Hindlimb muscle (tissue), 1 donor: Measurements from ENCODE around the gene RTKN. TPM values are rescaled to one million over a fixed set of nuclear protein-coding genes. Genes with fewer than 3 reads are reported as not detected.
"Not testable (repeated sequence)": the region's sequence is repeated elsewhere in the genome, so short reads cannot be mapped to it uniquely, and the experiment has no call there.

Experiments
- DNase-seq: peaks from one replicate; pipeline ENCODE4 v3.0.0-alpha.2; 2013
- polyA plus RNA-seq: library from polyadenylated mRNA; unstranded; fragments of 120-200 nt; gene quantifications from one replicate; pipeline ENCODE4 v1.2.1, GENCODE V29; 2013; ENCODE audit not compliant: insufficient read length

Gene RTKN
- polyA plus RNA-seq, 1 donor, result 60.4 TPM

DNA sequence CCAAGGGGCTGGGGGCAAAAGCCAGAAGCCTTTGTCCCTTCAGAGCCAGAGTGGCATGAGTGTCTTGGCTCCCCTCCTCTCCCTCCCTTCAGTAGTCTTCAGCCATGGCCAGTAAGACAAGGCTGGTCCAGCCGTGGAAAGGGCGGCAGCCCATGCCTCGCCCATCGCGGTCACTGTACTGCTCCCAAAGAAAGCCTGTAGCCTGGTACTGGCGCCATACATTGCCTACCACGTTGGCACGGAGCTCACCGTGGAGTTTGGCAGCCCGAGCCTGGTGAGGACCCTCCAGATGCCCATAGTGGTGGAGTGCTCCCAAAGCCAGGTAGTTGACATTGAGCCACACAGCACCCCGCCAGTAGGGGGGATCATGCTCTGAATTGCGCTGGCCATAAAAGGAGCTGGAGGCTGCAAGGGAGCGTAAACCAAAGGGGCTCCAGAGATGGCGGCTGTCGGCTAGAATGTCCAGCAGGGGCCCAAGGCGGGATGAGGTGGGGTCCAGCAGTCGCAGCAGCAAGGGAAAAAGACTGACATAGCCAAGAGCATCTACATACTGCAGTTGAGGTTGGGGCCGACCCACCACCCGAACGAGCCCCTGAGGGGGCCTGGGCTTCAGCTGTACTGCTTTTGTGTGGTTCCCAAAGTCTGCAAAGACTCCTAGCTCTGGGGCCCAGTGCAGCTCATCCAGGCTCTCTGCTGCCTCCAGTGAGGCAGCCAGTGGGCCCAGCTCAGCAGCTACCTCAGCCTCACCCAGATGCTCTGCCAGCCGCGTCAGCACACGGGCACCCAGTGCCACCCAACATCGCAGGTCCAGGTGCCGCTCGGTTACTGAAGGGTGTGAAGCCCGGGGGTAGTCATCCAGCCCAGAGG, 19.7 kb upstream of the RTKN start:
- no peak for DNase-seq

- not testable (repeated sequence) for DNase-seq
These were observed 18.4 kb upstream of the RTKN start for GRCh38 chr2:74460187-74460586.

DNA sequence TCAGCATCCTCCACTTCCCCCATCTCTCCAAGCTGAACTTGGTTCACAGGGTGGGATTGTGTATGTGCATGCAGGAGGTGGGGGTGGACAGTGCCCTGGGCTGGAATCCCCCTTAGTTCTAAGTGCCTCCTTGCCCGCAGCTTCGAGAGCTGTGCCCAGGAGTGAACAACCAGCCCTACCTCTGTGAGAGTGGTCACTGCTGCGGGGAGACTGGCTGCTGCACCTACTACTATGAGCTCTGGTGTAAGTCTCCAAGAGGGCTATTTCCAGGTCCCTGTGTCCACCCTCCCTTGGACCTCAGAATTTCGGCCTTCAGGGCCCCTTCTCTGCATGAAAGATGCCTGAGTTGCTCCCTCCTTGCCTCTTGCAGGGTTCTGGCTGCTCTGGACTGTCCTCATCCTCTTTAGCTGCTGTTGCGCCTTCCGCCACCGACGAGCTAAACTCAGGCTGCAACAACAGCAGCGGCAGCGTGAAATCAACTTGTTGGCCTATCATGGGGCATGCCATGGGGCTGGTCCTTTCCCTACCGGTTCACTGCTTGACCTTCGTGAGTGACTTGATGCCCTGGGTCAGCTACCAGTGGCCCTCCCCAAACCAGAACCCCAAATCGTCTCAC, 17.9 kb upstream of the RTKN start:
- DNase-seq, result not testable (repeated sequence)

- DNase-seq, result no peak
These were observed 17.2 kb upstream of the RTKN start for GRCh38 chr2:74458938-74459363.

DNA sequence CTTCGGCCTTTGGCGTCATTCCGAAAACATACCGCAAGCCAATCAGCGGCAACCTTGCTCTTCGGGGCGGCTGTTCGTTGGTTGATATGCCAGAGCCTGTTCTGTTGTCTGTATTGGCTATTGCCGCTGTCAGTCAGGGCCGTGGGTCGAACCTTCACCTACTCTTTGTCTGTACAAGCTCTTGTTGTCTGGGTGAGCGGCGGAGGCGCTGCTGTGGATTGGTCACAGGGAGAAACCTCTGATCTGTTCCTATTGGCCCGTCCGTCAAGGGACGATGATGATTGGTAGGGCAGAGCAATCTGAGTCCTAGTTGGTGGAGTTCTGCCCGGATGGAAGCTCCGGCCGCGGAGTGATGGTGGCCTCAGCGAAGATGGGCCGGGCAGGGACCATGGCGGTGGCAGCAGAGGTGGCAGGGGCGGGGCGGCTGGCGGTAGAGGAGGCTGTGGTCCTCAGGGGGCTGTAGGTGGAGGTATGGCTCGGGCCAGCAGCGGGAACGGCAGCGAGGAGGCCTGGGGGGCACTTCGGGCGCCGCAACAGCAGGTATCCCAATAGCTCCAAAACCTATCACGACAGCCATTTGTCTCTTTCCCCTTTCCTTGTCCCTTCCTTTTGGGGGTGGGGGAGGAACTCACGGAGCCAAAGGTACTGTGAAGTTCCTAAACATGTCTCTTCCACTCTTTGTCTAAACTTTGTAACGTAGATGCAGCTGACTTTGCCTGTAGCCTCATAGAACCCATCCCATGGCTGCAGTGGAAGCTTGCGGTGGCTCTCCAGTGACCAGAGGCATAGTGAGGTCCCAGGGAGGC, 16.6 kb upstream of the RTKN start, which contains the start of gene WBP1:
WBP1 (plus strand) TSS at position 307 of the 806 bp plus-strand sequence; CDS start at position 472, 165 bp downstream.
- peak; percentile 99 for DNase-seq

GRCh38 chr2:74457549-74458131, 15.9 kb upstream of the RTKN start:
- peak; percentile 73 for DNase-seq

GRCh38 chr2:74457129-74457548, 15.4 kb upstream of the RTKN start:
- DNase-seq, result no peak

DNA sequence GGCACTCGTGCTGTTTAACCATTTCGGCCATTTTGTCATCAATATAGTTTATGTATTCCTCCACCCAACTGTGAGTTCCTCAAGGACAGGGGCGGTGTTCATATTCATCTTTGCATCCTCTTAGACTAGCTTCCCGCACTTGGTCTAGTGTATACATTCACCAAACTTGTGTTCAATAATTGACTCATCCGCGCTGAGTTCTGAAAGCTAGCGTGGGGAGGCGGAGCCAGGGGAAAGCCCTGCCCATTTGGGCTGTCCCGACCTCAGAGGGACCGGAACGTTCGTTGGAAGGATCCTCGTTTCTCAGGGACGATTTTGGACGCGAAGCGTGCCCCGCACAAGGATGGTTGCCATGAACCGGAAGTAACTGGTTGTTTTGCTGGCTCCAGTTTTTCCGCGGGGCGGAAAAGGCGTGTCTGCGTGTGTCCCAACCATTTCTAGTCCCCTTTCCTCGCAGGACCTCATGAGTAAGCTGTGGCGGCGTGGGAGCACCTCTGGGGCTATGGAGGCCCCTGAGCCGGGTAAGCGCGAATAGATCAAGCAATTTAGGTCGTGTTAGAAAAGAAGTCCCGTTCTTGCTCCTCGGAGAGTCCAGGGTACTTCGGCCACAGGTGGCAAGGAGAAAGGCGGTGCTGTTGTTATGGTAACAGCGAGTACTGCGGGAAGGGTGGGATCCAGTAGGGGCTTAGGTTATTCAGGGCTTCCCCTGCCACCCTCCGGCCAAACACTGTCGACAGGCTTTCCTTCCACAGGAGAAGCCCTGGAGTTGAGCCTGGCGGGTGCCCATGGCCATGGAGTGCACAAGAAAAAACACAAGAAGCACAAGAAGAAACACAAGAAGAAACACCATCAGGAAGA, 13.1 kb upstream of the RTKN start, which contains the start of gene INO80B:
INO80B (plus strand) TSS at position 434 of the 858 bp plus-strand sequence; CDS start at position 464, 30 bp downstream.
- DNase-seq, result peak; percentile 97

GRCh38 chr2:74450570-74451190, 8.9 kb upstream of the RTKN start:
- DNase-seq, result no peak

GRCh38 chr2:74448771-74449170, 7.0 kb upstream of the RTKN start:
- no peak for DNase-seq

- DNase-seq, result no peak
These were observed 5.7 kb upstream of the RTKN start for GRCh38 chr2:74447230-74447999.

DNA sequence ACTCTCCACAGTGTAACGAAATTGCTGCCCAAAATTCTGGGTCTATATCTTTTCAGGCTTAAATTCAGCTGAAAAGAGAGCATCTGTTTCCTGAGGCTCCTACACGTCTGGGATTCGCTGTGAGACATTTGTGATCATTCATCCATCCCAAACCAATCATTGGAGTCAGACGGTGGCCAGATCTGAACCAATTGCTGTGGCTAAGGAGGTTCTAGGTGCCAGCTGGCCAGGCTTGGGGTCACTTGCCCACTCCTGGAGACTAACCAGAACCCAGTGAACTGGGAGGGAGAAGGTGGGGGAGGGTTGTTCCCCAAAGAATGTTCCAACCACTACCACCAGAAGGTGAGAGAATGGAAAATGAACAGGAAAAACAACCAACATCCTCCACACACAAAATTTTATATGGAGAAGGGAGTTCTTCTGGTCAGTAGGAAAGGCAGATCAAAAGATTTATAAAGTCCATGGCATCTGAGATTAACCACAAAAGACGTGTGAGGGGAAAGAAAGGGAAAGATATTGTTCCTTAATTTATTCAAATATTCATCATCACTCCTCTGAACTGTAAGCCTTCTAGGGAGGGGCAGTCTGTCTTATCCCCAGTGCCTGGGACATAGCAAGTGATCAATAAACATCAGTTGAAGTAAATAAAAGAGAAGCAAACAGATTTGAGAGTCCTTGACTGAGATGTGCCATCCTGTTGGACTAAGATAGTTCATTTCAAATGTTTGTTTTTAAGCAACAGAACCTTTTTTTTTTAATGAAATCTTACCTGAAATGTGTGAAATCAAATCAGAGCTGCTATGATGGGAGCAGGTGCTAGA, 3.0 kb upstream of the RTKN start:
- DNase-seq, result no peak

DNA sequence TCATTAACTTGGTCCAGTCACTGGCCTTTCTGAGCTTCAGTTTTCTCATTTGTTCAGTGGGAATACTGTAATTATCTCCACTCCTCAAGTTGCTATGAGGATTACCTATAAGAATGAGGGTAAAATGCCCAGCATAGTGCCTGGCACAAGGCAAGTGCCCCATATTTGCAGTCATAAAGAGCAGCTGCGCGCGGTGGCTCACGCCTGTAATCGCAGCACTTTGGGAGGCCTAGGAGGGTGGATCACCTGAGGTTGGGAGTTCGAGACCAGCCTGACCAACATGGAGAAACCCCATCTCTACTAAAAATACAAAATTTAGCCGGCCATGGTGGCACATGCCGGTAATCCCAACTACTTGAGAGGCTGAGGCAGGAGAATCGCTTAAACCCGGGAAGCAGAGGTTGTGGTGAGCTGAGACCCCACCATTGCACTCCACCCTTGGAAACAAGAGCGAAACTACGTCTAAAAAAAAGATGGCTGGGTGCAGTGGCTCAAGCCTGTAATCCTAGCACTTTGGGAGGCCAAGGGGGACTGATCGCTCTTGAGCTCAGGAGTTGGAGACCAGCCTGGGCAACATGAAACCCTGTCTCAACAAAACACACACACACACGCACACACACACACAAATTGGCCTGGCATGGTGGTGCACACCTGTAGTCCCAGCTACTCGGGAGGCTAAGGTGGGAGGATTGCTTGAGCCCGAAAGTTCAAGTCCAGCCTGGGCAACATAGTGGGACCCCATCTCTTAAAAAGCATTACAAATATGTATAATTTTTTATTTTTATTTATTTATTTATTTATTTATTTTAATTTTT, 953 bp upstream of the RTKN start:
- DNase-seq, result not testable (repeated sequence)

DNA sequence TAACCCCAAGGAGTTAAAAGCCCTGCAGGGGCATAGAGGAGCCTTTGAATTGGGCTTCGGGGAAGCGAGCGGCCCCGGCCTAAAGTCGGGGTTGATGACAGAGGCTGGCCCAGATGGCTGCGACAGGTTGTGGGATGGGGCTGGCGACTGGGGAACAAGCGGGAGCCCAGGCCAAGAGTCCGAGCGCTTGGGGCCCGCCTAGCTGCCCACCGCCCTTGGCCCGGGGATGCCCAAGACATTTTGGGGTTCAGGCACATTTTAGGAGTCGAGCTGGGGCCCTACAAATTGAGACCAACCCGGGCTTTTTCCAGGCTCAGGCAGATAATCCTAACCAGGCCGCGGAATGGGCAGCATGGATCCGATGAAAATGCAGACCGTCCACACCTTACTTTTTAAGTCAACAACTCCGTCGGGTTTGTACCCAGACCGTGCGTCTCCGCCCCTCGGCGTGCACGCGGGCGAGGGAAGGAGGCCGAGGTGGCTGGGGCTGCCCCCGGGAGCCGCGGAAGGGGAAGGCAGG, 507 bp downstream of the RTKN start:
- no peak for DNase-seq

DNA sequence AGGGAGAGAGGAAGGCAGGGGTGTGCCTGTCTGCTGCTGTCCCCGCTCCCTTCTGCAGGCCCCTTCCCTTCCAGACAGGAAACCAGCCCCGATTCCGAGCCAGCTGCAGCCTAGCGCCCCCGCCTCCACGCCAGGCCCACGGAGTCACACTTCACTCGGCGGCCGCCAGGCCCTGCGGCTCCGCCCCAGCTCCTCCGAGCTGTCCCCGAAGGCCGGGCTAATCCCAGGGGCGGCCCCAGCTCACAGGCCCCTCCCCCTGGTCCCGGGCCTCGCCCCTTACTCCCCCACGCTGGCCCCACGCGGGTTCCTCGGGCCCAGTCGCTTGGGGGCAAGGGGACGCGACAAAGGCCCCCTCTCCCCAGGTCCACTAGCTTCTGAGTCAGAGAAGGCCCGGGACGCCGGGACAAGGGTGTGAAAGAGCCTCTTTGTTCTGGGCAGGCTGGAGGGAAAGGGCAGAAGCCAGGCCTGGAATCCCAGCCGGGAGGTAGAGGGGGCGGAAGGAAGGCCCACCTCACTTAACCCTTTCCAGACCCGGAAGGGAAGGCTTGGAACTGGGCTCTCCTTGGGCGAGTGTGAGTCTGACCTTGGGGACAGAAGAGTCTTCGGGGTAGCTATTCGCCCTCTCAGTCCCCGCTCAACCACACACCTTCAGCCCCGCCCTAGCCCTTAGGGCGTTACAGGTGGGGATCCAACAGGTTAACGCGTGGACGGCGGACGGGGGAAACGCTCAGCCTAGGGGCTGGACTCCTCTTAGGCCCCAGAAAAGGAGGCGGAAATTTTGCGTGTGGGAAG, 1.2 kb downstream of the RTKN start:
- DNase-seq, result peak; percentile 92

DNA sequence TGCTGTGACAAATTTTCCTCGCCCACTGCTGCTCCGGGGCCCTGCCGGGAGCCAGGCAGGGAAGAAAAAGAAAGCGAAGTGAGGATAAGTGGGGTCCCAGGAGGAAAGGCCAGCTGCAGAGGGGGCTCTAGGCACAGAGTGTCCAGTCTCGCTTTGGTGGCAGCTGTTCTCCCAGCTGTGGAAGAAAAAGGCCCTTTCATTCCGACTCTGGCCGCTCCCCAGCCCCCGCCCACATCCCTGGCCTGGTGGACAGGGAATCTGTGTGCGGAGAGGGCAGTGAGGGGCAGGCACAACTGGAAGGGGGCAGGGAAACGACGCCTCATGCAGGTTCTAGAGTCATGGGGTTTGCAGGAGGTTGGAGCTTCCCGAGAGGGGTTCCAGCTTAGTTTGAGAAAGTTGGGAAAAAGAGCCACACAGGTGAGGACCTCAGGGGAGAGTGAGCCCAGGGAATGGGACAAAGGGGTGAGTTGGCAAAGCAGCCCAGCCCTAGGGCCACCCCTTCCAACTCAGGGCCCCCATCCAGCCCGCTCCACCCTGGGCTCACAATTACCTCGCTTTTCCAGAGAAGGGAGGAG, 1.8 kb downstream of the RTKN start:
- DNase-seq, result peak; percentile 84

DNA sequence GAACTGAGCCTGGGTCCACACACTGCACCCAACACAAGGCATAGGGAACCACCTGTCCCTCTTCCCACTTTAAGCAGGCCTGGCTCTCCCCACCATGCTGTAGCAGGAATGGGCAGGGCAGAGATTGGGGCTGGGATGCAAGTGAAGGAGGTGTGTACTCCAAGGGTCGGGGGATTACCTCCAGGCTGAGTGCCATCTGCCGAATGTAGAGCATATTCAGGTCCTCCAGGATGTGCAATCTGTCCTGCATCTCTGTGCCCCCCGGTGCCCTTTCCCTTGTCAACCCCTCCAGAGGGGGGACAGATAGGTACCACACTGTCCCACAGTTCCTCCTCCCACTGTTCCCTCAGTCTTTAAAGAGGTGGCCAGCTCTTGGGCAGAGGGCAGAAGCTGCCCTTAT, 2.4 kb downstream of the RTKN start:
- DNase-seq, result no peak
